HG02763 (cell line): ENCODE results near the gene CARD11.
"Not testable (repeated sequence)": the region's sequence is repeated elsewhere in the genome, so short reads cannot be mapped to it uniquely, and the experiment has no call there.

Source experiments
- ATAC-seq: cut with Tn5 transposase; IDR thresholded peaks from one replicate; pipeline ENCODE4 v1.9.1; 2021; ENCODE audit warnings: mild to moderate bottlenecking, moderate library complexity; ENCODE audit not compliant: unreplicated experiment

The CARD11 gene

GRCh38 chr7:2928613-2929311 lies 114.9 kb downstream of the CARD11 start:
- no peak for ATAC-seq

GRCh38 chr7:2928256-2928612 lies 115.4 kb downstream of the CARD11 start:
- no peak for ATAC-seq

GRCh38 chr7:2927592-2927991 lies 116.1 kb downstream of the CARD11 start:
- ATAC-seq = no peak

GRCh38 chr7:2926896-2927405 lies 116.7 kb downstream of the CARD11 start:
- no peak for ATAC-seq

GRCh38 chr7:2926120-2926895 lies 117.4 kb downstream of the CARD11 start:
- ATAC-seq = no peak

GRCh38 chr7:2924866-2925840 lies 118.5 kb downstream of the CARD11 start:
- ATAC-seq = no peak

- ATAC-seq = no peak
Observed at GRCh38 chr7:2923886-2924574, 119.6 kb downstream of the CARD11 start.

GRCh38 chr7:2923291-2923781 lies 120.3 kb downstream of the CARD11 start:
- ATAC-seq = no peak

GRCh38 chr7:2922866-2923265 lies 120.8 kb downstream of the CARD11 start:
- ATAC-seq = no peak

- no peak for ATAC-seq
Observed at GRCh38 chr7:2922348-2922691, 121.3 kb downstream of the CARD11 start.

- ATAC-seq = no peak
Observed at GRCh38 chr7:2921653-2922347, 121.9 kb downstream of the CARD11 start.

GRCh38 chr7:2920956-2921652 lies 122.6 kb downstream of the CARD11 start:
- no peak for ATAC-seq

- not testable (repeated sequence) for ATAC-seq
Observed at GRCh38 chr7:2920480-2920879, 123.2 kb downstream of the CARD11 start.

- ATAC-seq = no peak
Observed at GRCh38 chr7:2920041-2920440, 123.6 kb downstream of the CARD11 start.

- ATAC-seq = no peak
Observed at GRCh38 chr7:2919256-2919655, 124.4 kb downstream of the CARD11 start.

- no peak for ATAC-seq
Observed at GRCh38 chr7:2918406-2918805, 125.3 kb downstream of the CARD11 start.

- no peak for ATAC-seq
Observed at GRCh38 chr7:2915023-2915422, 128.6 kb downstream of the CARD11 start.

GRCh38 chr7:2913760-2914387 lies 129.8 kb downstream of the CARD11 start:
- no peak for ATAC-seq
